OCI-LY3 (cell line): ENCODE data around the gene PLS1.

Experiments
- CTCF ChIP-seq: fragments of 200-600, 300-600 bp; sonication (generic); IDR thresholded peaks from 2 replicates; pipeline ENCODE4 v1.5.1; 2014; ENCODE audit warnings: antibody characterized with exemption, low read length, low read depth
- EZH2phosphoT487 ChIP-seq: fragments of 200-600 bp; shearing (Covaris generic); IDR thresholded peaks from 2 replicates; pipeline ENCODE4 v1.6.1; 2018; ENCODE audit warnings: antibody characterized with exemption, mixed run types, low read depth

DNA sequence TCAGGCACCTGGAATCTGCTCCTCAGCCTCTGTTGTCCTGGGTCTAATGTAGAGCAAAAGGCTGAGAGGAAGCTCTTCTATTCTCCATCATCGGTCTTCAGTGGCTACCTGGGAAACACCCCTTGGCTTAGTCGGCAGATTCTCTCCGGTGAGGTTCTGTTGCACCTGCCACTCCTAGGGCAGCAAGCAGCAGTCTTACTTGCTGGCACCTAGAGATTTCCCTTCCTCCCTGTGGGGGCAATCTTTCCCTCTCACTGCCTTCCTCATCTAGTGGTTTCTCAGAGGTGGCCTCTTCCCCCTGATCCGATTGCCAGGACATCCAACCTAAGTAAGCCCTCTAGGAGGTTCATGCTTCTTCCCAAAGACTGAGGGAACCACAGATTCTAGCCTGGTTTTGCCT, 60.8 kb downstream of the PLS1 start:
- no peak for TF ChIP-seq CTCF
- TF ChIP-seq EZH2phosphoT487 = no peak
